K562 (cell line): Measurements from ENCODE around the gene SAE1. TPM values are rescaled to one million over a fixed set of nuclear protein-coding genes. Genes with fewer than 3 reads are reported as not detected.

Source experiments
- ARNT ChIP-seq, 2 experiments: fragments of 450-650 bp; IDR thresholded peaks; 2 replicates each; pipeline ENCODE4 v1.6.1; 2016; ENCODE audit warnings: mild to moderate bottlenecking in 1 of 2
- GABPB1 ChIP-seq: sonication (generic); formaldehyde crosslinking; IDR thresholded peaks from 2 replicates; pipeline ENCODE4 v1.8.0; 2022; ENCODE audit warnings: mild to moderate bottlenecking, missing genetic modification reagents
- KDM4B ChIP-seq, 2 experiments: fragments of 450-650 bp in 1 of 2; sonication (generic) in 1 of 2; IDR thresholded peaks; 2 replicates each; pipeline ENCODE4 v1.6.1; 2016 to 2017; ENCODE audit warnings: borderline replicate concordance in 2 of 2, antibody characterized with exemption in 1 of 2, low read depth in 1 of 2, mild to moderate bottlenecking in 1 of 2
- SMARCA4 ChIP-seq: fragments of 450-650 bp; IDR thresholded peaks from 2 replicates; pipeline ENCODE4 v1.6.1; 2016
- polyA plus RNA-seq, 8 experiments: library from polyadenylated mRNA; depleted of rRNA in 4 of 8; stranded (reverse) in 5 of 8; unstranded in 3 of 8; fragments of >200 nt; fragmentation: Nextera tagmentation in 2 of 8; fragmentation: Illumina TruSeq in 1 of 8; extraction: Ambion mirVana in 2 of 8; extraction: Trizol in 1 of 8; gene quantifications; 2 replicates each; pipeline versions ENCODE4 v1.2.1 to v1.2.3, GENCODE V29; 2011 to 2014; ENCODE audit warnings: inconsistent platforms in 1 of 8, missing spikeins in 1 of 8
- total RNA-seq, 7 experiments: library from RNA; depleted of rRNA in 6 of 7; stranded (reverse); fragments of >200 nt in 6 of 7; fragmentation: Illumina TruSeq in 2 of 7; extraction: Trizol in 2 of 7; gene quantifications; 2 replicates each; pipeline versions ENCODE4 v1.2.1 to v1.2.3, GENCODE V29; 2011 to 2021; ENCODE audit warnings: low replicate concordance in 1 of 7
- TF ChIP-seq, protein P1 (sequence below), 2 experiments: fragments of 450-650 bp; formaldehyde crosslinking in 1 of 2; IDR thresholded peaks; 2 replicates each; pipeline versions ENCODE4 v1.4.0 to v1.6.1; 2014 to 2020; ENCODE audit warnings: mild to moderate bottlenecking in 2 of 2, borderline replicate concordance in 1 of 2, low read depth in 1 of 2
- TF ChIP-seq, protein P2 (sequence below): fragments of 200-600 bp; sonication (generic); IDR thresholded peaks from one replicate; pipeline ENCODE4 v1.6.1; 2012; ENCODE audit warnings: mild to moderate bottlenecking, low read depth, low read length, inconsistent platforms

Gene SAE1
- total and polyA plus RNA-seq, 9 of the 15 experiments (the other 6 are each of a cell fraction or from before 2014, with no cell fraction given): 82.8 to 299 (median 217) TPM

DNA sequence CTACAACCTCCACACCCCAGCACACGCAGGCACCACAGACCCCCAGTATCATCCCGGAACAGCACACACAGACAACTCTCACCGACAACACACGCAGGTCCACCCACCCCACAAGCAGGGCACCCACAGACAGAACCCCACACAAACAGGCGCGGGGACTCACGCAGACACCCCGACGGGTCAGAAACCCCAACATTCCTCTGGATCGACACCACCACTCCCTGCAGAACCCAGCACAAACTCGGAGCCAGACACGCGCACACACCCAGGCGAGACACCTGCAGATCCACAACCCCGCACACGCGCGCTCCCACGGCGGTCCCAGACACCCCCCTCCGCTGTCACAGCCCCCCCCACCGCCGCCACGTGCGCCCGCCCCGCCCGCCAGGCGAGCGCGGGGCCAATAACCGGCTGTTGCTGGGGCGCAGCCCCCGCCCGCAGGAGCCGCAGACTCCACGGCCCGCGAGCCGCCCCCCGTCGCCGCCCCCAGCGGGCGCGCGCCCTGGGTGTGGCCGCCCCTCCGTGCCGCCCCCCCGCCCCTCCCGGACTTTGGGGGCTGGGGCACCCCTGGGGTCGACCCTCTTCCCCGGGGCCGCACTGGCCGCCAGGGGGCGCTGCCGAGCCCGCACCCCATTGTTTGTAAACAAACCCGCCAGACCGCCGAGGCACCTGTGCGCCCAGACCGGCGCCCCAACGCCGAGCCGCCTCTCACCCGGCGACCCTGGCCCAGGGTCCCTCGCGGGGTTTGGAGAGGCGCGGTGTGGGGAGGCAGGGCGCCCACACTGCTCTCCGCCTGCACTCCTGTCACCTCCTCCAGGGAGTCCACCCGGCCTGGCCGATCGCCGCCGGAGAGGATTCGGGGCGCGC lies 99.7 kb downstream of the SAE1 start (continued):
- TF ChIP-seq, protein P1, sequence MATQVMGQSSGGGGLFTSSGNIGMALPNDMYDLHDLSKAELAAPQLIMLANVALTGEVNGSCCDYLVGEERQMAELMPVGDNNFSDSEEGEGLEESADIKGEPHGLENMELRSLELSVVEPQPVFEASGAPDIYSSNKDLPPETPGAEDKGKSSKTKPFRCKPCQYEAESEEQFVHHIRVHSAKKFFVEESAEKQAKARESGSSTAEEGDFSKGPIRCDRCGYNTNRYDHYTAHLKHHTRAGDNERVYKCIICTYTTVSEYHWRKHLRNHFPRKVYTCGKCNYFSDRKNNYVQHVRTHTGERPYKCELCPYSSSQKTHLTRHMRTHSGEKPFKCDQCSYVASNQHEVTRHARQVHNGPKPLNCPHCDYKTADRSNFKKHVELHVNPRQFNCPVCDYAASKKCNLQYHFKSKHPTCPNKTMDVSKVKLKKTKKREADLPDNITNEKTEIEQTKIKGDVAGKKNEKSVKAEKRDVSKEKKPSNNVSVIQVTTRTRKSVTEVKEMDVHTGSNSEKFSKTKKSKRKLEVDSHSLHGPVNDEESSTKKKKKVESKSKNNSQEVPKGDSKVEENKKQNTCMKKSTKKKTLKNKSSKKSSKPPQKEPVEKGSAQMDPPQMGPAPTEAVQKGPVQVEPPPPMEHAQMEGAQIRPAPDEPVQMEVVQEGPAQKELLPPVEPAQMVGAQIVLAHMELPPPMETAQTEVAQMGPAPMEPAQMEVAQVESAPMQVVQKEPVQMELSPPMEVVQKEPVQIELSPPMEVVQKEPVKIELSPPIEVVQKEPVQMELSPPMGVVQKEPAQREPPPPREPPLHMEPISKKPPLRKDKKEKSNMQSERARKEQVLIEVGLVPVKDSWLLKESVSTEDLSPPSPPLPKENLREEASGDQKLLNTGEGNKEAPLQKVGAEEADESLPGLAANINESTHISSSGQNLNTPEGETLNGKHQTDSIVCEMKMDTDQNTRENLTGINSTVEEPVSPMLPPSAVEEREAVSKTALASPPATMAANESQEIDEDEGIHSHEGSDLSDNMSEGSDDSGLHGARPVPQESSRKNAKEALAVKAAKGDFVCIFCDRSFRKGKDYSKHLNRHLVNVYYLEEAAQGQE (IDR thresholded peaks at IDR 0.05; ENCODE audit: borderline replicate concordance): no peak; the same call in 1 of the 2 replicates
- TF ChIP-seq, protein P1 (CRISPR knock-in tag; IDR thresholded peaks at IDR 0.05; ENCODE audit: low read depth): 0 out of 2 replicates have a peak, but pooled peaks have one; percentile 55
- TF ChIP-seq, protein P2, sequence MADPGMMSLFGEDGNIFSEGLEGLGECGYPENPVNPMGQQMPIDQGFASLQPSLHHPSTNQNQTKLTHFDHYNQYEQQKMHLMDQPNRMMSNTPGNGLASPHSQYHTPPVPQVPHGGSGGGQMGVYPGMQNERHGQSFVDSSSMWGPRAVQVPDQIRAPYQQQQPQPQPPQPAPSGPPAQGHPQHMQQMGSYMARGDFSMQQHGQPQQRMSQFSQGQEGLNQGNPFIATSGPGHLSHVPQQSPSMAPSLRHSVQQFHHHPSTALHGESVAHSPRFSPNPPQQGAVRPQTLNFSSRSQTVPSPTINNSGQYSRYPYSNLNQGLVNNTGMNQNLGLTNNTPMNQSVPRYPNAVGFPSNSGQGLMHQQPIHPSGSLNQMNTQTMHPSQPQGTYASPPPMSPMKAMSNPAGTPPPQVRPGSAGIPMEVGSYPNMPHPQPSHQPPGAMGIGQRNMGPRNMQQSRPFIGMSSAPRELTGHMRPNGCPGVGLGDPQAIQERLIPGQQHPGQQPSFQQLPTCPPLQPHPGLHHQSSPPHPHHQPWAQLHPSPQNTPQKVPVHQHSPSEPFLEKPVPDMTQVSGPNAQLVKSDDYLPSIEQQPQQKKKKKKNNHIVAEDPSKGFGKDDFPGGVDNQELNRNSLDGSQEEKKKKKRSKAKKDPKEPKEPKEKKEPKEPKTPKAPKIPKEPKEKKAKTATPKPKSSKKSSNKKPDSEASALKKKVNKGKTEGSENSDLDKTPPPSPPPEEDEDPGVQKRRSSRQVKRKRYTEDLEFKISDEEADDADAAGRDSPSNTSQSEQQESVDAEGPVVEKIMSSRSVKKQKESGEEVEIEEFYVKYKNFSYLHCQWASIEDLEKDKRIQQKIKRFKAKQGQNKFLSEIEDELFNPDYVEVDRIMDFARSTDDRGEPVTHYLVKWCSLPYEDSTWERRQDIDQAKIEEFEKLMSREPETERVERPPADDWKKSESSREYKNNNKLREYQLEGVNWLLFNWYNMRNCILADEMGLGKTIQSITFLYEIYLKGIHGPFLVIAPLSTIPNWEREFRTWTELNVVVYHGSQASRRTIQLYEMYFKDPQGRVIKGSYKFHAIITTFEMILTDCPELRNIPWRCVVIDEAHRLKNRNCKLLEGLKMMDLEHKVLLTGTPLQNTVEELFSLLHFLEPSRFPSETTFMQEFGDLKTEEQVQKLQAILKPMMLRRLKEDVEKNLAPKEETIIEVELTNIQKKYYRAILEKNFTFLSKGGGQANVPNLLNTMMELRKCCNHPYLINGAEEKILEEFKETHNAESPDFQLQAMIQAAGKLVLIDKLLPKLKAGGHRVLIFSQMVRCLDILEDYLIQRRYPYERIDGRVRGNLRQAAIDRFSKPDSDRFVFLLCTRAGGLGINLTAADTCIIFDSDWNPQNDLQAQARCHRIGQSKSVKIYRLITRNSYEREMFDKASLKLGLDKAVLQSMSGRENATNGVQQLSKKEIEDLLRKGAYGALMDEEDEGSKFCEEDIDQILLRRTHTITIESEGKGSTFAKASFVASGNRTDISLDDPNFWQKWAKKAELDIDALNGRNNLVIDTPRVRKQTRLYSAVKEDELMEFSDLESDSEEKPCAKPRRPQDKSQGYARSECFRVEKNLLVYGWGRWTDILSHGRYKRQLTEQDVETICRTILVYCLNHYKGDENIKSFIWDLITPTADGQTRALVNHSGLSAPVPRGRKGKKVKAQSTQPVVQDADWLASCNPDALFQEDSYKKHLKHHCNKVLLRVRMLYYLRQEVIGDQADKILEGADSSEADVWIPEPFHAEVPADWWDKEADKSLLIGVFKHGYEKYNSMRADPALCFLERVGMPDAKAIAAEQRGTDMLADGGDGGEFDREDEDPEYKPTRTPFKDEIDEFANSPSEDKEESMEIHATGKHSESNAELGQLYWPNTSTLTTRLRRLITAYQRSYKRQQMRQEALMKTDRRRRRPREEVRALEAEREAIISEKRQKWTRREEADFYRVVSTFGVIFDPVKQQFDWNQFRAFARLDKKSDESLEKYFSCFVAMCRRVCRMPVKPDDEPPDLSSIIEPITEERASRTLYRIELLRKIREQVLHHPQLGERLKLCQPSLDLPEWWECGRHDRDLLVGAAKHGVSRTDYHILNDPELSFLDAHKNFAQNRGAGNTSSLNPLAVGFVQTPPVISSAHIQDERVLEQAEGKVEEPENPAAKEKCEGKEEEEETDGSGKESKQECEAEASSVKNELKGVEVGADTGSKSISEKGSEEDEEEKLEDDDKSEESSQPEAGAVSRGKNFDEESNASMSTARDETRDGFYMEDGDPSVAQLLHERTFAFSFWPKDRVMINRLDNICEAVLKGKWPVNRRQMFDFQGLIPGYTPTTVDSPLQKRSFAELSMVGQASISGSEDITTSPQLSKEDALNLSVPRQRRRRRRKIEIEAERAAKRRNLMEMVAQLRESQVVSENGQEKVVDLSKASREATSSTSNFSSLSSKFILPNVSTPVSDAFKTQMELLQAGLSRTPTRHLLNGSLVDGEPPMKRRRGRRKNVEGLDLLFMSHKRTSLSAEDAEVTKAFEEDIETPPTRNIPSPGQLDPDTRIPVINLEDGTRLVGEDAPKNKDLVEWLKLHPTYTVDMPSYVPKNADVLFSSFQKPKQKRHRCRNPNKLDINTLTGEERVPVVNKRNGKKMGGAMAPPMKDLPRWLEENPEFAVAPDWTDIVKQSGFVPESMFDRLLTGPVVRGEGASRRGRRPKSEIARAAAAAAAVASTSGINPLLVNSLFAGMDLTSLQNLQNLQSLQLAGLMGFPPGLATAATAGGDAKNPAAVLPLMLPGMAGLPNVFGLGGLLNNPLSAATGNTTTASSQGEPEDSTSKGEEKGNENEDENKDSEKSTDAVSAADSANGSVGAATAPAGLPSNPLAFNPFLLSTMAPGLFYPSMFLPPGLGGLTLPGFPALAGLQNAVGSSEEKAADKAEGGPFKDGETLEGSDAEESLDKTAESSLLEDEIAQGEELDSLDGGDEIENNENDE: no peak
- TF ChIP-seq GABPB1: peak; percentile 47
- TF ChIP-seq ARNT (IDR thresholded peaks at IDR 0.05): peak in 1 of 2 experiments; percentile 38; a peak in 1 of 4 replicates
- peak in 1 of 2 experiments; percentile 66; a peak in 1 of 4 replicates for TF ChIP-seq KDM4B (IDR thresholded peaks at IDR 0.05; ENCODE audit: borderline replicate concordance in 2 of 2, low read depth in 1 of 2)
- no peak for TF ChIP-seq SMARCA4
